ENCODE results near the gene LKAAEAR1.

Gene LKAAEAR1

DNA sequence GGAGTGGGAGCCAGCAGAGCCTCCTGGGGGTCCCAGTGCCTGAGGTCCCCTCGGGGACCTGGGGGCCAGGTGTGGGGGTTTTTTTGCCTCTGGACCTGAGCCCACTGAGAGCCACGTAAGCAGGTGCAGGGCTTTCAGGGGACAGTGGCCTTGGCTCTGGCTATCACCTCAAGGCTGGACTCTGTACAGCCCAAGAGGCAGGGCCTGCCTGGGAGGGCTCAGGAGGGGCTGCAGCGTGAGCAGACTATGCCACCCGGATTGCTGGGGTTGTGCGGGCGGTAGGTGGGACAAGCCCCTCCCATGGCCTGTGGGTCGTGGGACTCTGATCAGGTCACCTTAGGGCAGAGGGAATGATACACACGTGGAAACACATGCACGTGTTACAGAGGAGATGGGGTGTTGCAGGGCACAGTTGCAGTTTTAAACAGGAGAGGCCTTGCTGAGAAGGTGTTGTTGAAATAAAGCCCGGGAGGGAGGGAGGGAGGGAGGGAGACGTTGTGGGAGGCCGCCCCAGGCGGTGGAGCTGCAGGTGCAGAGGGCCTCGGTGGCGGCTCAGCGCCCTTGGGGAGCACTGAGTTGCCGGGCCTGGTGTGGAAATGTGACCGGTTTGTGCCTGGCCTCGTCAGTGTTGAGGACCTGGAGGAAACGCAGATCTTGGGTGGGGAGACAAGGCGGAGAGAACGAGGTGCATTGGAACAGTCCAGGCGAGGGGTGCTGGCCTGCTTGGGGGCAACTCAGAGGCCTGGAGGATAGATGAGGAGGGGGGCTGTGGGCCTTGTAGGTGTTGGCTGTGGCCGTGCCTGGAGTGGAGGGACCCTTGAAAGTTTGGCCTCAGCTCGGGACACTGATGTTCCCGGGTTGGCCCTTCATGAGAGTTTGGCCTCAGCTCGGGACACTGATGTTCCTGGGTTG lies 18.9 kb downstream of the LKAAEAR1 start:
- ATAC-seq, result no peak

DNA sequence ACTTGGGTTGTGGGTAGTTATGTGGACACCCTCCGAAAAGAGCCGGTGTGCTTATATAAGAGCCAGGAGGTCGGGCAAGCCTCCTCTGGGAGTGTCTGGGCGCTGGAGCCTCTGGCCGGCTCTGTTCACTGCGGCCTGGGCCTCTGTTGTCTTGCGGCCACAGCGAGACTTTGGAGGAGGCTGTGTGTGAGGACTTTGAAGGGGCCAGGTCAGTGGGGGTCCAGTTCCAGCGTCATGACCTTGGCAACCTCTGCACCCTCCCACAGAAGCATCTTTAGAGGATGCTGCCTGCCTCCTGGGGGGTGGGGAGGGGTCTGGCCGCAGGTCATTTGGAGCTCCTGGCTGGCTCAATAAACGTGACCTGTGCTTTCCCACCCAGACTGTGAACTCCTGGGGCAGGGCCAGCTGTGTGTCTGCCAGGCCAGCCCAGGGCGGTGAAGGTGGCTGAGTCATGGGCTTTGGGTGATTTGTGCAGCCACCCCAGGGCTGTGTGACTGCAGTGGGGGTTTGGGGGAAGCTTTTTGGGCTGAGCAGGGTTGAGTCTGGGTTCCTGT lies 20.0 kb downstream of the LKAAEAR1 start:
- ATAC-seq (no peak), DNase-seq (no peak)

More for the DNA sequence above, 18.9 kb downstream of the LKAAEAR1 start:
- DNase-seq, result no peak

DNA sequence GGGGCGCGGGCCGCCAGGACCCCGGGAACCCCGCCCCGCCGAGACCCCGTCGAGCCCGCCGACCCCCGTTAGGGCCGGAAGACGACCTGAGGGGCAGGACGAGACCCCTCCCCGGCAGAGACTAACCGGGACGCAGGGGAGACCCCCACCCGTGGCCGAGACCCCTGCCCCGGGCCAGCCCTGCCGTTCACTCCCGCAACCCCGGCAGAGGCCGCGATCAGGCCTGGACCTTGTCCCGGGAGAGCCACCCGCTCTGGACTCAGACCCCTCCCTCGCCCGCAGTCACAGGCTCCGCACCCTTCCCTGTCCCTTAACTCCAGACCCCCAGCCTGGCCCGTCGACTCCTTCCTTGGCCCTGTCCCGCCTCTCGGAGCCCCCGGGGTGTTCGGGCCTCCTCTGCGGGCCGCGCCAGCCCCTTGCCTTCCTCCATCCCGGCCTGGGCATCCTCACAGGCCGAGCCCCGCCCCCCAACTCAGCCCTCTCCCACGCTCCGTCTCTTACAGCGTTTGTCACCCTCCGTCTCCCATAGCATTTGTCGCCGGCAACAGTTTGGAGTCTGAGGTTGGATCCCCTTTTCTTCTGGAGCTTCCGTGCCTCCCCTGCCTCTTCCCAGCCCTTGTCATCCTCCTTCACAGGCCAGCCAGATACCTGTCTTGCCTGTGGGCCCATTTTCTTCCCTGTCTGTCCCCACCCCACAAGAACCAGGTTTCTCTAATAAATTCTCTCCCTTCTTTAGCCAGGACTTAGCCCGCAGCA lies 20.6 kb downstream of the LKAAEAR1 start:
- ATAC-seq (no peak), DNase-seq (peak; percentile 65)

DNA sequence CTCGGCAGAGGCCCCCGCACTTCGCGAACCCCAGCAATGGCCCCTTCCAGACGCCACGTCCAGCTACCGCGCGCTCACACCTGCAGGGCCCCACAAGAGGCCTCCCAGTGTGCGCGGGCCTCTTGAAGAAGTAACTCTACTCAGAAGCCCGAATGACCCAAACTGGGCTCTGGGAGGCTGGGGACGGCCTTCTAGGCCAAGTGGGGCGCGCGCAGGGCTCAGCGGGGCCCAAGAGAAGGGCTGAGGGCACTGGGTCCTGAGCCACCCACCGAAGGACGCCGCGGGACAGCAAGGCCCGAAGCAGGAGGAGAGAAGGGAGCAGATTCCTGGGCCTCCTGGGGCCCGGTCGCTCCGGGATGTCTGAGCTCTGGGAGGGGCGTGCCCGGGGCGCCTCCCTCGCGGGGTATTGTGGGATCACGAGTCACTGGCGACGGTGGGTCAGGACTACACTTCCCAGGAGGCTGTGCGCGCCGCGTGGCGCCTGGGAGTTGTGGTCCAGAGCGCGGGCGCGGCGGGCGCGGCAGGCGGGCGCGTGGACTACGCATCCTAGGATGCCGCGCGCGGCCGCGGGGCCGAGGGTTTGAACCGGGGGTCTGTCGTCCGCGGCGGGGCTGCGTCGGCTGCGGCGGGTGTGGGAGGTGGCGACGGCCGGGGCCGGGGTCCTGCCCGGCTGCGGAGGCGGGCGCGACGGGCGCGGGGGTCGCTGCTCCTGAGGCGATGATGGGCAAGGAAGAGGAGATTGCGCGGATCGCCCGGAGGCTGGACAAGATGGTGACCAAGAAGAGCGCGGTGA lies 21.4 kb downstream of the LKAAEAR1 start, which contains the start of gene TCEA2:
TCEA2 (plus strand) TSS at position 603 of the 793 bp plus-strand sequence; CDS start at position 718, 115 bp downstream.
- ATAC-seq, result peak; percentile 88
- peak; percentile 96 for DNase-seq

DNA sequence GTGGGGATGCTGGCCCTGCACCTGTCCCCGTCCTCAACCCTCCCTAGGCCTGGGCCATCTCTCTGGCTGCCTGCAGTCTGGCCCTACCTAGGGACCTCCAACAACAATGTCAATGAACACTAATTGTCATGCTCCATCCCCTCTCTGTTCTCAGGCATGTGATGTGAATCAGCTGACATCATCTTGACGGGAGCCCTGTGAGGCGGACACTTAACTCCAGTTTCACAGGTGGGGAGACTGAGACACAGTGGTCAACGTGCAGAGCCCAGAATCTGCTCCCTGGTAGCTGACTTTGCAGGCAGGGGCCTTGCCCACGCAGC lies 22.0 kb downstream of the LKAAEAR1 start:
- no peak for DNase-seq
- ATAC-seq, result no peak

DNA sequence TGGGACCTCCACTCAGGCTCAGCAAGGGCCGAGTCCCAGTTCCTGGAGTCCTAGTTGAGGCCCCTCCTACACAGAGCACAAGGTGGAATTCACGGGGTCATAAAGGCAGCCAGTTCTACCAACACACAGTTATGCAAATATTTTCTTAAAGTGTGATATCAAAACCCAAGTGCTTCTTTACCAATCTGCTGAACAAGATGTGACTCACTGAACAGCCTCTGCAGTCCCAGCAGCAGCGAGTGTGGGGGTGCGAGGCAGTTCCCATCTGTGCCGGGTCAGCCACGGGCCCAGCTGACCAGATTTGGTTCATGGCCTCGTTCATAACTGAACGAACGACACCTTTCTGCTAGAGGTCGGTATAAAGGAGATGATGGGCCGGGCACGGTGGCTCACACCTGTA lies 25.7 kb downstream of the LKAAEAR1 start:
- ATAC-seq, result no peak
- DNase-seq, result no peak

DNA sequence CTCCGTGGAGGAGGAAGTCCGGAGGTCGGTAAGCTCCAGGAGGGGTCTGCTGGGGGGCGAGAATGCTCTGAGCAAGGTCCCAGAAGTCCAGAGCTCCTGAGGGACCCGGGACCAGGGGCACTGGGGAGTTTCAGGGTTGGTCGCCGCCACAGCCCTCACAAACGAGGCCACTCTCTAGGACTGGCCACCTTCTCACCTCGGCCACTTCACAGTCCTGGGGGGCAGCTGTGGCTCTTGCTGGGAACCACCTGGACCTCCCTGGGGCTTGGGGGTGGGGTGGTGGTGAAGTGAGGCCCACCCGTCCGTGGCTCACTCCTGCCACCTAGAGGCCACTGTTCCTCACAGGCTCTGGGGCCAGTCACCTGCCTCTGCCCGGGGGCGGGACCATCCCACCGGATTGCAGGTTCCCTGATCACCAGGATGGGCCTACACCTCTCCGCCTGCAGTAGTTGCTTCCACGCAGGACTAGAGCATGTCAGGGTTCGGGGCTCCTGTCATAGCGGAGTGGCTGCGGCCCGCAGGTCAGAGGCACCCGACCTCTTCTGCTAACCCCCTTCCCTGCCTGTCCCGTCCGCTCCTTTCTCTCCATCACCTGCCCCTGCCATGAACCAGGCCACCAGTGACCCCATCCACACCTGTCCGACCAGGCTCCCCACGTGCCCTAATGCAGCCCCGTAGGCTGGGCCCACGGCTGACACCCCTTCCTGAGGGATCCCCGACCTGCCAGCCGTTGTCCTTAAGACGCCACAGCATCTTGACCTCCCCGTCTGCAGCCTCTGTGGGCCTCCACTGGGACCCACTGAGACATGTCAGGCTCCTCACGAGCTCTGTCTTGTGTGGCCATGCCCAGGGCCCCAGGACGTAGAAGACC lies 26.3 kb downstream of the LKAAEAR1 start:
- peak; percentile 95 for DNase-seq
- ATAC-seq, result peak; percentile 67

DNA sequence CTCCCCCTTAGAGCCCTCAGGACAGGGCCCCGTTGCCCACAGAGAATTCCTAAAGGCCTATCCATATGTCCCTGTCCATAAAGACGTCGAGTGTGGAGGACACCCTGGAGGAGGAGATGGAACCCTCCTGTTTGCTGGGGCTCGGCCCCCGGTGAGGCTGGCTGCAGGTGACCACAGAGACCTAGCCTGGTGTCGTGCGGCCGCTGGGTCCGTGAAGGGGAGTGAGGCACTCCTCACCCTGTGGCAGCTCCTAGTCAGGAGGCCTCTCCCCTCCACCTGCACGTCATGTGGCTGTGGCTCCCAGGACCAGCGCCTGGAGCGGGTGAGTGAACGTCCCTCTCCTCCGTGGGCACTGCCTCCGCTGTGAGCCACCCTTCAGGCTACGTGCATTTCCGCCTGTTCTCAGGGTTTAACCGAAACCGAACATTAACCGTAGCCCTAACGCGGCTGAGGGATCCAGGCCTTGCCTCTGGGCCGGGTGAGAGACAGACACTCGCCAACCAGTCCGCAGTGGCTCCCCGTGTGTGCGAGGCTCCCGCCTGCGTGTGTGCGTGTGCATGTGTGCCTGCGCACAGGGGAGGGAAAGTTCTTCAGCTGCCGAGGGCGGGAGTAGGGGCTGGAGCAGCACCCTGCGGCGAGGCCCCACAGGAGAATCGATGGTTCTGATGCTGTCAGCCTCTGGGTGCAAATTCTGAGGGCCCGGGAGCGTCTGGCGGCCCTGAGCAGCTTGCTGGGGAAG lies 27.1 kb downstream of the LKAAEAR1 start:
- DNase-seq (peak; percentile 41), ATAC-seq (peak; percentile 25)

DNA sequence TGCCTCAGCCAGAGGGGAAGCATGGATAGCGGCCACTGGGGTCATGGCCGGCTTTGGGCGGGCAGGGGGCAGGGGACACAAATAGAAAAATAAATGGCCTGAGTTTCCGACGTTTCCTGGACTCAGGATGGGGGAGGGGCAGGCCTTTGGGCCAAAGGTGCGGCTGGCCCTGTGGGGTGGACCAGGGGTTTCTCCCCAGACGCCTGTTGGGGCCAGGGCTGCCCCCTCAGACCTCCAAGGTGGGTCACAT lies 27.6 kb downstream of the LKAAEAR1 start:
- ATAC-seq (no peak), DNase-seq (no peak)

DNA sequence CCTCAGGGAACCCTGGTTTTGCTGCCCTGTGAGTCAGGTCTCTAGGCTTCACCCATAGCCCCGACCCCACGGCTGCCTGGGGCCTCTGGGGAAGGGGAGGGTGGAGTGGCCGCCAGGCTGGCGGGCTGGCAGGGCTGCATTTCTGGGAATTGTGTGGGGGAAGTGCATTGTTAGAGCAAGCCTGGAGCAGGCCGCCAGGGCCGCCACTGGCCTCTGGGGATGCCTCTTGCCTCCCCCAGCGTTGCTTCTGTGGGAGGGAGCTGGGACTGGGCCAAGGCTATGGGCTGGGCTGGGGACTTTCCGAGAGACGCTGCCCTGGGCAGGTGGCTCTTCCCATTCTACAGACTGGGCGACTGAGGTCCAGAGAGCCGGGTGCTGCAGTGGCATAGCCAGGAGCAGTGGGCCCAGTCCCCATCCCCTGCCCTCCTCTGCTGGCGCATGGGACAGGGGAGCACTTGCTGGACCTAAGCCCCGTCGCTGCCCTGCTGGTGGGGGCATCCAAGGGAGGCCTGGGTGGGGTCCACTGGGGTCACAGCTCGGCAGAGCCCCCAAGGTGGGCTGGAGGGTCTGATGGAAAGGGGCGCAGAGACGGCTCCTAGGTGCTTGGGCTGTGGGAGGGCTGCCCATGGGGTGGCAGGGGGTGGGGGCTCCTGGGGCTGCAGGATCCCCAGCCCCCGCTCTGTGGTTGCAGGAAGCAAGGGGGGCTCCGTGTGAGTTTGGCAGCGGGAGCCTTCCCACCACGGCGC lies 28.1 kb downstream of the LKAAEAR1 start:
- no peak for DNase-seq
- no peak for ATAC-seq

DNA sequence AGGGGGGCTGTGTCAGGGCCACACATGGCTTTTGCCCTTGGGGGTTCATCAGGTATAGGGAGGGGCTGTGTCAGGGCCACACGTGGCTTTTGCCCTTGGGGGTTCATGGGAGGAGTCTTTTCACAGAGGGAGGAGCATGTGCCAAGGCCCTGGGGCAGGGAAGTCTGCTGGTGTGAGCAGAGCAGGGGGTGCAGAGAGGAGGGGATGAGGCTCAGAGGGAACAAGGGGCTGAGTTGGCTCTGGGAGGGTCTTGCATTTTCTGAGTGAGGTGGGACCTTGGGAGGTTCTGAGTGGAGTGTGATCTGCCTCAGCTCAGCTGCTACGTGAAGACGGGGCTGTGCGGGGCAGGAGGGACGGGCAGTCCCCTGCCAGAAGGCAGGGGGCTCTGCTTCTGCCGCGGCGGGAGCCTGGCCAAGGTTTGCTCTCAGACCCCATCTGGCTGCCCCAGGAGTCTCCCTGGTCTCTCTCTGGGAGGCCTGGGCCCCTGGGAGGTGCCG lies 28.8 kb downstream of the LKAAEAR1 start:
- DNase-seq (no peak), ATAC-seq (no peak)

DNA sequence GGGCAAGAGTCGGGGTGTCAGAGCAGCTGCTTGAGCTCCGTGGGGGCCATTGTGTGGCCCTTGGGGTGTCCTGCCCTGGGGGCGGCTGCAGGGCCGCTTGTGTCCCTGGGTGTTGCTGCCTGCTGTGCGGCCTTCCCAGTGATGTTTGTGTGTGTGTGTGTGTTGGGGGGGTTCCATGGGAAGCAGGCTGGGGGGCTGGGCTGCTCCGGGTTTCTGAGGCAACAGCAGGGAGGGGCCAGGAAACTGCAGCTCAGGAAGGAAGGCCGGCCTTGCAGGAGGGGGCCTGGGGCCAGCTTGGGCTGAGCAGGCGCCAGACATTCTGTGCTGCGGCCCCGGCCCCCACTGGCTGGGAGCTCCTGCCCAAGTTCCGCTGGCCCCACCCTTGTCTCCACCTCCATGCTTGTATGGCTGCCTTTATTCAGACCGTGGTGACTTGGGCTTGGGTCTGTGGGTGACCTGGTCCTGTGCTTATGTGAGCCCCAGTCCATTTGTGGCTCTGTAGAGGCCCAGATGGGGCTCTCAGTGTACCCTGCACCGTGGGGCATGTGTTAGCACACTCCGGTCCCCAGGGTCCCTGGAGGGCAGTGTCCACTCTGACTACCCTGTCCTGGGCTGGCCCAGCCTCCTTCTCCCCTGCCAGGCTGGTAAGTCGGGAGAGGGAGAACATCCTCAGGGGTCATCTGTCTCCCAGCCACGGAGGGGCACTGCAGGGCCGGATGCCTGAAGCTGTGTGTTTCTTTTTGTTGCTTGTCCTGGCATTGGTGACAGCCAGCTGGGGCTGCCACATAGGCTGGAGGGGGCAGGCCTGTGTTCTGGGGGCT lies 30.1 kb downstream of the LKAAEAR1 start:
- DNase-seq, result no peak
- no peak for ATAC-seq

DNA sequence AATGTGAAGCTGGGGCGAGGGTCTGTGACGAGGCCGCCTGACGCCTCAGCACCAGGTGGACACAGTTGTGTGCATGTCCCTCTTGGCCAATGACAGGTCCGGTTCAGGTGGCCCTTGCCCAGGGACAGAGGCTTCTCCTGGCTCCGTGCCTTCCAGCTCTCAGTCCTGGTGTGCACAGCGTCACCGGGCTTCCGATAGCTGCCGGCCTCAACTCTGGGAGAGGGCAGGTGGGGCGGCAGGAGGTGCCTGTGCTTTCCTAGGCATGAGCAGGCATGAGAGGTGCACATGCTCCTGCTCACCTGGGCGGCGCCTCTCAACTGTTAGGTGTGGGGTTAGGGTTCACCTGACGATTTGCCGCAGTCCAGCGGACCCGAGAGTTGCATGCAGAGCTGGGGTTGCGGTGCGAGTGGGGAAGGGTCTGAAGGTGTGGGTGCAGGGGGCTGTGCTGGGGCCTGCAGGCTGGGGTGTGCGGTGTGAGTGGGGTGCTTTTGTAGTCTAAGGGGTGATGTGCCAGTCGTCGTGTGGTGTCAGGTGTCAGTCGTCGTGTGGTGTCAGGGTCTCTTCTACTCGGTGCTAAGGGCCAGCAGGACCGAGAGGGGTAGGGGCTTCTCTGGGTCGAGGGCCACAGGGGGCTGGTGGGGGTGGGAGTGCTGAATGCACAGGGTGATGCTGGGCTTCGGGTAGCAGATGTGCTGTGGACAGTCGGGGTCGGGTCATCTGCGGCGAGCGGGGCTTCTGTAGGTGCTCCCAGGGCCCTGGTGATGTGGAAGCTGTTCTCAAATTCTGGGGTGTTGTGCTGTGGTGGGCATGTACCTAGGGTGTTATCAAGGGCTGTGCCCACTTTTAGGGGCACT lies 31.0 kb downstream of the LKAAEAR1 start:
- DNase-seq (no peak), ATAC-seq (no peak)

DNA sequence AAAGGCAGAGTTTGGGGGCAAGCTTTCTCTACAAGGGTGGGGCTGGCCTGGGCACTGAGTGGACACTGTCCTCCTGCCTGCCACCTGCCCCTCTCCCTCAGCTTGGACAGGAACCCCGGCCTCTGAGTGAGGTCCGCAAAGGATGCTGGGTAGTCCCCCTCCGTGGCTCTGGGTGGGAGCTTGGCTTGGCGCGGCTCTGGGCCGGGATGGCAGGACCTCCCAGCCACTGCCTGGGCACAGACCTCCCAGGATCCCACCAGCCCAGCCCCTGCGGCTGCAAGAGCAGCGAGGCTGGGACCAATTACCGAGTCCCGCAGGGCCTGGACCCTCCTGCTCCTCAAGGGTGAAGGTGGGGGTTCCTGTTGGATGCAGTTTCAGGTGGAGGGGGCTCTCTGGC lies 31.9 kb downstream of the LKAAEAR1 start:
- DNase-seq, result no peak
- no peak for ATAC-seq

DNA sequence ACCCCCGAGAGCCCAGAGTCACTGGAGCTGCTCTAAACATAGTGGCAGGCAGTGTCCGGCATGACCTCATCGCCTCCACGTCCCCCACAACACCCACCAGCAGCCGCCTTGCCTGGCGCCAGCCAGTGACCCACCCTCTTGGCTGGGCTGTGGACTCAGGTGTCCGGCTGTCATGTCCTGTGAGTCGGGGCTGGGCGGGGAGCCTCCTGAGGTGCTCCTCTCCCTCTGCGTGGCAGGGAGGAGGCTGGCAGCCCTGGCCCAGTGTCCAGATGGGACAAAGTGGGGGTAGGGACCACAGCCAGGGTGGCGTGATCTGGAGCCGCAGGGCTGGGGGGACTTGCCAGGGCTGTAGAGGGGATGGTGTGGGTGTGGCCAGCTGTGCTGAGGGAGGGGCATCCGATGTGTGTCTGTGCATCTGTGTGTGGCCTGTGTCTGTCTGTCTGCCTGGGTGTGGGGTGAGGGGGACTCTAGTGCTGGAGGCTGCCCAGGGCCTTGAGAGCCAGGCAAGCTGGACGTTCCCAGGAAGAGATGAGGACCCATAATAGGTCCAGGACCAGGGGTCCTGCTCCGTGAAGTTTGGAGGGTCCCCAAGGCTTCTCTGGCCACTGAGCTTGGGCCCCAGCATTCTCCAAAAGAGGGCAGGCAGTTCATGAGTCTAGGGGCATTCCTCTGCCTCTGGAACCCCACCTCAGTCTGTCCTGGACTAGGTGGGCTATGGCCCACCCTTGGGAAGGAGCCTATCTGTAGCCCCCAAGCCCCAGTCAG lies 32.5 kb downstream of the LKAAEAR1 start:
- no peak for DNase-seq

DNA sequence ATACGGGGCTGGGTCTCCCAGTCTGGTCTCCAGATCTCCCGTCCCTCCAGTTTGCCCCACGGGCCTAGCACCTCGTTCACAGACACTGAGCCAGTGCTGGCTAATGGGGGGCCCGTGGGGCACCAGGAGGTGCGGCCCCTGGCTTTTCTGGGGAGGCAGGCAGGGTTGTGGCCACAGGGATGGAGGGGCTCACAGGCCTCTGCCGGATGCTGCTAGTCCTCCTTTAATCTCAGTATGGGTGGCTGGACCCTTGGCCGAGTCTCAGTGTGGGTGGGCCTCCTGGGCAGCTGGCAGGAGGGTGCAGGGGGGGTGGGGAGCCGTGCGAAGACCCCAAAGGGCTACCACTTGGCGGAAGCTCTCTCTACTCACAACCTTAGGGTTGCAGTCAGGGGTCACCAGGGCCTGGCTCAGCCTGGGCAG lies 33.2 kb downstream of the LKAAEAR1 start:
- ATAC-seq (no peak), DNase-seq (no peak)

More for the DNA sequence above, 32.5 kb downstream of the LKAAEAR1 start:
- ATAC-seq, result no peak
